ENCODE data around the gene TMED1. TPM values are rescaled to one million over a fixed set of nuclear protein-coding genes. Genes with fewer than 3 reads are reported as not detected.
A peak's percentile ranks its signal among the peaks of the same experiment; 100 is the strongest.

TMED1 gene
- total and polyA plus RNA-seq, 11 donors: 27.0 to 76.5 (median 35.8) TPM

GRCh38 chr19:10826846-10827245 lies 9.2 kb downstream of the TMED1 start:
- intact Hi-C loops (cut with DNase I): no loop called here
- Histone ChIP-seq H3K36me3 (peaks cover 2 to 97% (median 94%) of the 10 kb centered on the region in 9 donors), H3K27me3 (no peaks in the 10 kb centered on the region), H3K27ac (no peak overlapping the region), H3K4me3 (no peak overlapping the region), H3K9me3 (no peaks in the 10 kb centered on the region), H3K4me1 (no peaks in the 10 kb centered on the region)
- TF ChIP-seq, protein P1, sequence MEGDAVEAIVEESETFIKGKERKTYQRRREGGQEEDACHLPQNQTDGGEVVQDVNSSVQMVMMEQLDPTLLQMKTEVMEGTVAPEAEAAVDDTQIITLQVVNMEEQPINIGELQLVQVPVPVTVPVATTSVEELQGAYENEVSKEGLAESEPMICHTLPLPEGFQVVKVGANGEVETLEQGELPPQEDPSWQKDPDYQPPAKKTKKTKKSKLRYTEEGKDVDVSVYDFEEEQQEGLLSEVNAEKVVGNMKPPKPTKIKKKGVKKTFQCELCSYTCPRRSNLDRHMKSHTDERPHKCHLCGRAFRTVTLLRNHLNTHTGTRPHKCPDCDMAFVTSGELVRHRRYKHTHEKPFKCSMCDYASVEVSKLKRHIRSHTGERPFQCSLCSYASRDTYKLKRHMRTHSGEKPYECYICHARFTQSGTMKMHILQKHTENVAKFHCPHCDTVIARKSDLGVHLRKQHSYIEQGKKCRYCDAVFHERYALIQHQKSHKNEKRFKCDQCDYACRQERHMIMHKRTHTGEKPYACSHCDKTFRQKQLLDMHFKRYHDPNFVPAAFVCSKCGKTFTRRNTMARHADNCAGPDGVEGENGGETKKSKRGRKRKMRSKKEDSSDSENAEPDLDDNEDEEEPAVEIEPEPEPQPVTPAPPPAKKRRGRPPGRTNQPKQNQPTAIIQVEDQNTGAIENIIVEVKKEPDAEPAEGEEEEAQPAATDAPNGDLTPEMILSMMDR (IDR thresholded peaks at IDR 0.05): no peak
- TF ChIP-seq POLR2A (IDR thresholded peaks at IDR 0.05): no peak
- WGBS, 4 donors: 91 to 95% (median 91%) methylated on average over 6 of the region's 6 CpGs
- DNase-seq (no peak), ATAC-seq (no peak)

DNA sequence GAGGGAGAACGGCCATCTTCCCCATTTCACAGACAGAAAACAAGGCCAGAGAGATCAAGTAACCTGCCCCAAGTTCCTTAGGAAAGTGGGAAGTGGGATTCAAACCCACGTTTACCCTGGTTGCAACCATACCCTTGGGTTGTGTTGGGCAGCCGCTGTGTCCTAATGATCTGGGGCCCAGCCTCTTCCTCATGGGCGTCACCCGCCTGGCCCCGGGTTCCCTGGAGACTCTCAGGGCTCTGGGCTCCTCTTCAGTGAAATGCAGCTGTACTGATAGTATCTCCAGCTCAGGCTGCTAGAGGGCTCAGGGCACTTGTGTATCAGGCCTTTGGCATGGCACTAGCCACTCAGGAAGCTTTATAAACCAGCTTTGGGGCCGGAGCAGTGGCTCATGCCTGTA lies 9.8 kb downstream of the TMED1 start:
- intact Hi-C loops (cut with DNase I): no loop called here
- Histone ChIP-seq H3K36me3 (peaks cover 2 to 97% (median 94%) of the 10 kb centered on the region in 9 donors), H3K27ac (no peak overlapping the region), H3K9me3 (no peaks in the 10 kb centered on the region), H3K4me1 (peaks cover 0 to 1% (median 0%) of the 10 kb centered on the region in 12 donors), H3K27me3 (no peaks in the 10 kb centered on the region), H3K4me3 (no peak overlapping the region)
- 86 to 93% (median 90%) methylated on average over 5 to 7 of the region's 7 CpGs for WGBS, 4 donors
- no peak for TF ChIP-seq POLR2A (IDR thresholded peaks at IDR 0.05)
- TF ChIP-seq, protein P1 (IDR thresholded peaks at IDR 0.05): no peak
- no peak for DNase-seq
- no peak for ATAC-seq

DNA sequence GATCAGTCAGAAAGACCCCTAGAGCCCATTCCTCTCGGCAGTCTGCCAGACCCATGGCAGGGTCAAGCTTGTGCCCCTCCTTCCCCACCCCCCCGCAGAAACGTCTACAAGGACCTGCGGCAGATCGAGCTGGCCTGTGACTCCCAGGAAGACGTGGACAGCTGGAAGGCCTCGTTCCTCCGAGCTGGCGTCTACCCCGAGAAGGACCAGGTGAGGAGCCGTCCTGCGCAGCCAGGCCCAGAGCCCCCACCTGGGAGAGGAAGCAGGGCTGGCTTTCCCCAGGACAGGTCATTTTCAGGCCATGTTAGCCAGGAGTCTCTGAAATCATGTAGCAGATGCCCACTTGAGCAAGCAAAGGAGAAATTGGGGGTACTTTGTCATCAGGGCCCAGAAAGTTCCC lies 12.3 kb downstream of the TMED1 start:
- peaks cover 0 to 8% (median 0%) of the 10 kb centered on the region in 12 donors for H3K4me1 ChIP-seq
- peaks cover 2 to 96% (median 89%) of the 10 kb centered on the region in 9 donors for H3K36me3 ChIP-seq
- no peak overlapping the region for H3K4me3 ChIP-seq
- no peaks in the 10 kb centered on the region for H3K27me3 ChIP-seq
- TF ChIP-seq, protein P1 (IDR thresholded peaks at IDR 0.05): no peak
- TF ChIP-seq POLR2A (IDR thresholded peaks at IDR 0.05): no peak
- 93 to 95% (median 93%) methylated on average over 8 to 12 of the region's 12 CpGs for WGBS, 4 donors
- no peak for ATAC-seq
- no peak overlapping the region for H3K27ac ChIP-seq
- H3K9me3 ChIP-seq: no peaks in the 10 kb centered on the region
- intact Hi-C loops (cut with DNase I): no loop called here
- peak in 1 of 5 donors; percentile 47 for DNase-seq

DNA sequence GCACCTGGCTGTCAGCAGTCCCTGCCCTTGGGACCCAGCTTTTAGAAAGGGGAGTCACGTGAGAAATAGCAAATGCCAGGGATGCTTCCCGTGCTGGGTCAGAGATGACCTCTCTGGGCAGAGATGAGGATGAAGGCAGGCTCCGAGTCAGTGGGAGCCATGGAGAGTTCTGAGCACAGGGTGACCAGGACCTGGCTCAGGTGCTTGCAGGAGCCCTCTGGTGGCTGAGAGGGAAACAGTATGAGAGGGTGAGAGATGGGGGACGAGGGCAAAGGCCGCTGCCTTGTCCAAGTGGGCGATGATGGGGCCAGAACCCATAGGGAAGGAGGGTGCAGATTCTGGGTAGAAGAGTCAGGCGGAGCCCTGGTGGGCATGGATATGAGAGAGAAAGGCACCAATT lies 15.8 kb downstream of the TMED1 start:
- peak in 1 of 5 donors; percentile 23 for DNase-seq
- H3K4me1 ChIP-seq: peaks cover 0 to 11% (median 0%) of the 10 kb centered on the region in 12 donors
- 82 to 88% (median 86%) methylated on average over 7 of the region's 7 CpGs for WGBS, 4 donors
- no peak overlapping the region for H3K4me3 ChIP-seq
- H3K36me3 ChIP-seq: peaks cover 5 to 97% (median 75%) of the 10 kb centered on the region in 9 donors
- TF ChIP-seq POLR2A (IDR thresholded peaks at IDR 0.05): no peak
- TF ChIP-seq, protein P1 (IDR thresholded peaks at IDR 0.05): peak in 4 of 12 donors; percentile 13 to 29 (median 16)
- no peak overlapping the region for H3K27ac ChIP-seq
- H3K27me3 ChIP-seq: no peaks in the 10 kb centered on the region
- H3K9me3 ChIP-seq: no peaks in the 10 kb centered on the region
- ATAC-seq: peak in 1 of 4 donors; percentile 10
- intact Hi-C loops (cut with DNase I): no loop called here

Data from heart left ventricle (tissue), 16 donors.